GM19351 (cell line): ENCODE measurements around the gene GMDS.

Experiments used
- ATAC-seq: cut with Tn5 transposase; IDR thresholded peaks from one replicate; pipeline ENCODE4 v1.9.1; 2021; ENCODE audit warnings: mild to moderate bottlenecking, moderate library complexity; ENCODE audit not compliant: unreplicated experiment

Gene GMDS

GRCh38 chr6:1786455-1787453 is 458.7 kb downstream of the GMDS start:
- no peak for ATAC-seq

GRCh38 chr6:1784422-1784884 is 461.0 kb downstream of the GMDS start:
- ATAC-seq = no peak

GRCh38 chr6:1781817-1782184 is 463.6 kb downstream of the GMDS start:
- ATAC-seq = no peak

- no peak for ATAC-seq
Observed at GRCh38 chr6:1781152-1781816, 464.1 kb downstream of the GMDS start.

GRCh38 chr6:1780251-1780867 is 465.0 kb downstream of the GMDS start:
- no peak for ATAC-seq

- ATAC-seq = no peak
Observed at GRCh38 chr6:1778686-1779235, 466.6 kb downstream of the GMDS start.

- no peak for ATAC-seq
Observed at GRCh38 chr6:1777921-1778685, 467.3 kb downstream of the GMDS start.

GRCh38 chr6:1775441-1775840 is 470.0 kb downstream of the GMDS start:
- ATAC-seq = no peak

- ATAC-seq = no peak
Observed at GRCh38 chr6:1774226-1774915, 471.0 kb downstream of the GMDS start.

GRCh38 chr6:1773700-1774099 is 471.7 kb downstream of the GMDS start:
- ATAC-seq = no peak

GRCh38 chr6:1770968-1771723 is 474.3 kb downstream of the GMDS start:
- ATAC-seq = no peak

GRCh38 chr6:1770435-1770843 is 475.0 kb downstream of the GMDS start:
- ATAC-seq = no peak

- ATAC-seq = no peak
Observed at GRCh38 chr6:1767481-1768246, 477.7 kb downstream of the GMDS start.

GRCh38 chr6:1766654-1767053 is 478.8 kb downstream of the GMDS start:
- ATAC-seq = no peak

- no peak for ATAC-seq
Observed at GRCh38 chr6:1765160-1765903, 480.1 kb downstream of the GMDS start.

GRCh38 chr6:1764397-1764987 is 480.9 kb downstream of the GMDS start:
- ATAC-seq = no peak

- ATAC-seq = no peak
Observed at GRCh38 chr6:1763404-1763803, 482.0 kb downstream of the GMDS start.
